HG03469 (cell line): ENCODE results near the gene NOVA2.
"Not testable (repeated sequence)": the region's sequence is repeated elsewhere in the genome, so short reads cannot be mapped to it uniquely, and the experiment has no call there.

Experiments
- ATAC-seq: cut with Tn5 transposase; IDR thresholded peaks from one replicate; pipeline ENCODE4 v1.9.1; 2021; ENCODE audit warnings: mild to moderate bottlenecking, moderate library complexity, moderate number of reproducible peaks; ENCODE audit not compliant: unreplicated experiment

The NOVA2 gene

GRCh38 chr19:45897261-45897812 is 76.3 kb downstream of the NOVA2 start:
- no peak for ATAC-seq

- ATAC-seq: not testable (repeated sequence)
Observed at GRCh38 chr19:45895983-45896599, 77.6 kb downstream of the NOVA2 start.

DNA sequence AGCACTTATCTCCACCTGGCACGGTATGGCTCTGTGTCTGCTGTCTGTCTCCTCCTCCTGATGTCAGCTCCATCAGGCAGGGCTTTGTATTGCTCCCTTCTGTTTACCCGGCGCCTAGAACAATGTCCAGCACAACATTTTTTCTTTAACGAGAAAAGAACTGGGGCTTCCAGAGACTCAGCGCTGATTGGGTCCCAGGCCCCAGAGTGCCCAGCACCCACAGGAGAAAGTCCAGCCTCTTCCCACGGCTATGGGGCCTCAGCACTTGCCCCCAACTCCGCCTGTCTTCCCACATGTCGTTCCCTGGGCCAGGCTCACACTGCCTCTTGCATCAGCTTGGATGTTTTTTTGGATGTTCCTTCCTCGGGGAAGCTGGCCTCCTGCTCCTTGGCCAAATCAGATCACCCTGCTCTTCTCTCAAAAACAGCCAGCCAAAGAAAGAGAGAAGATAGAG is 78.1 kb downstream of the NOVA2 start:
- ATAC-seq: no peak

GRCh38 chr19:45890877-45891276 is 82.8 kb downstream of the NOVA2 start:
- no peak for ATAC-seq

DNA sequence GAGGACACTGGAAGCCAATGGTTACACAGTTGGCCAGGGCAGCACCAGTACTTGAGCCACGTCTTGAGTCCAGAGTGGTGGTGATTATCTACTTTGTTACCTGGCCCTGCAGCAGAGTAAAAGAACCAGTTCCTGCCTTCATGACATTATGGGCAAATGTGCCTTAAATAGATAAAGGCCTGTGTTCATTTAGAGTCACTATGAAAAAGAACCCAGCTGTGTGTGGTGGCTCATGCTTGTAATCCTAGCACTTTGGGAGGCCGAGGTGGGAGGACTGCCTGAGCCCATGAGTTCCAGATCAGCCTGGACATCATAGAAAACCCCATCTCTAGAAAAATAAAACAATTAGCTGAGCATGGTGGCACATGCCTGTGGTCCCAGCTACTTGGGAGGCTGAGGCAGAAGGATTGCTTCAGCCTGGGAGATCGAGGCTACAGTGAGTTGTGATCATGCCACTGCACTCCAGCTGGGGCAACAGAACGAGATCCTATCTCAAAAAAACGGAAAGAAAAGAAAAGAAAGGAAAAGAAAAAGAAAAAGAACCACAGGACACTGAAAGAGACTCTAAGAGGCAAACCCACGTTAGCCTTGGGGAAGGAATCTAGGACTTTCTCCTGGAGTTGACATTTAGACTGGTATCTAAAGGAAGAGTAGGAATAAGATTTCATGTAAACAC is 84.3 kb downstream of the NOVA2 start:
- ATAC-seq: no peak

DNA sequence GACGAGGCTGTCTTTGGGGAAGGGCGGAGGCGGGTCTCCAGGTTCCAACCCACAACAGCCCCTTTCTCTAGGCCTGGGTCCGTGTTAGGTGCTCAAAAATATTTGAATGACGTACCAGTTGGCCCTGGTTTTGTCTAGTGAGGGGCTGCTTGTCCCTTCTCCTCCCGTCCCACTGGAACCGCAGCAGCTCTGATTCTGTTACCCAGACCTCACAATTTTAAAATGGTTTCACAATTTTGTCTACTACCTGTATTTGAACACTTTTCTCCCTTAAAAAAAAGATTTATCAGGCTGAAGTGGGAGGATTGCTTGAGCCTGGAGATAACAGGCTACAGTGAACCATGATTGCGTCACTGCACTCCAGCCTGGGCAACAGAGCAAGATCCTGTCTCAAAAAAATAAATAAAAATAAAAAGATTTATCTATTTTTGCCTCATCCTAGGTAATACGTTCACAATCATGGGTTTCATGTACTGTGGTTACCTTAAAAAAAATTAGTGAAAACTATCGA is 86.4 kb downstream of the NOVA2 start:
- ATAC-seq: no peak

DNA sequence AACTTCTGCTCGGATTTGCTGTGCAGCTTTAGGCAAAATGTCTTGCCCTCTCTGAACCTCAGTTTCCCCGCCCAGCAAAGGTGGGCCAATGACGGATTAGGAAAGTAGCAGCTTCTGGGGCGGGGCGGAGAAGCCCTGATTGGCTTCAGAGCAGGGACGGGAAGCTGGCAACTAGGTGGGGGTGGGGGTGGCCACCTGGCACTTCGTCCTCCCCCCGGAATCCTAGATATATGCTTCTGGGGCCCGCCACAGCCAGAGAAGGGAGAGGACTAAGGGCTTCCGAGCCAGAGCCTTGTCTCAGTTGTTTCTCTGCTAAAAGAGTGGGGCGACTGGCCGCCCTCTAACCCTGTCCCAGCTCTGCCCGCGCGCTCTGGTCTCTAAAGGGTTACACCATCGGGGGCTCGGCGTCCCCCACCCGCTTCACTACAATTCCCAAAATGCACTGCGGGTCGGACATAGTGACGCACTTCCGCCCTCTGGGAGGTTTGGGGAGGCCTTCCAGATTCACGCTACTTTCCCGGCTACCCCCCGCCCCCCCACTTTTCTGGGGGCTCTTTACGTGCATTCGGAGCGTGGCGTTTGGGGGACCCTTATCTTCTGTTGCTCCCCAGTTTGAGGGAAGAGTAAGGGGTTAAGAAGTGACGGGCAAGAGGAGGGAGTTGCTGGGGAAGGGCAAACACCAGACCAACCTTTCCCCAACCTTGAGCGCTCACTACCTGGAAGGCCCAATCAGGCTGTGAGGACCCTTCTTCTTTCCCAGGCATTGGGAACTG is 87.1 kb downstream of the NOVA2 start:
- ATAC-seq: no peak

- ATAC-seq: no peak
Observed at GRCh38 chr19:45885556-45886426, 87.9 kb downstream of the NOVA2 start, which contains the start of gene IRF2BP1. Gene IRF2BP1, minus strand, starts transcription at chr19:45886141. Its CDS starts 367 bp downstream, at chr19:45885774.

GRCh38 chr19:45884682-45885555 is 88.7 kb downstream of the NOVA2 start:
- no peak for ATAC-seq

DNA sequence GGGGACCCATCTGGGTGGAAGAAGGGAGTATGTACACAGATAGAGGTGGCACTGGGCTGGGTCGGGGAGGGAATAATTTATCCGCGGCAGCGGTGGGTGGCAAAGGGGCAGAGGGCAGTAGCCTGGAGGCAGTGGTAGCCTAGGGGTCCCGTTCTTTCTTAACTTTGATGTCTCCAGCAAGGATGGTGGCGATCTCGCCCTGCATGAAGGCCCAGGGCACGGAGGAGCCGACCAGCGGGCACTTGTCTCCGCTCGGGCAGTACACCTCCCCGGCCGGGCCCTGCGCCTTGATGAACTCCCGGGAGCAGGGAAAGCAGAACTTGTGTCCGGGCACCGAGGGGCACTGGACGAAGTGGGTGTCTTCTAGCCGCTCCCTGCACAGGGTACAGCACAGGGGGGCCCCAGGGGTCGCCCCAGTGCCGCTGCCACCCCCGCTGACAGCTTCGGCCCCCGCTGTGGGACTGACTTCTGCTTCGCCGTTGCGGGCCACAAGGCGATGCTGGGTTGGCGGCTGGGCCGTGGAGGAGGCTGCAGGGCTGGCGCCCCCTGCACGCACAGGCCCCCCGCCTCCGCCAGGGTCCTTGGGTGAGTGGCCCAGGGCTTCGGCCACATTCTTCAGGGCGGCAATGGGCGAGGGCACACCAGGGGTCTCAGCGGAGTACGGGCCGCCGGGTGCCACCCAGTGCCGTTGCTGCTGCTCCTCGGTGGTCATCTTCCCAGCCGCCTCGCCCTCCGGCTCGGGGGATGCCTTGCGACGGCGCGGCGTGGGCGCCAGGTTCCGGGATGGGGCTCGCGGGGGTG is 89.6 kb downstream of the NOVA2 start:
- no peak for ATAC-seq
